Measurements from ENCODE around the gene FBXO36. TPM values are rescaled to one million over a fixed set of nuclear protein-coding genes. Genes with fewer than 3 reads are reported as not detected.

FBXO36 gene
- total RNA-seq, 2 donors from 2014 or later = 6.7 to 13.3 TPM

- H3K27me3 ChIP-seq (ENCODE audit: control insufficient read depth, insufficient read depth, low read length, poor library complexity, severe bottlenecking) = no peaks in the 10 kb centered on the region
- peak overlapping the region; percentile 30 for H3K4me3 ChIP-seq (ENCODE audit: low read length)
- no peaks in the 10 kb centered on the region for H3K4me1 ChIP-seq (ENCODE audit: control insufficient read depth, insufficient read depth, low read length)
- H3K27me3 Mint-ChIP-seq (ENCODE audit: insufficient read depth) = no peaks in the 10 kb centered on the region
- H3K27ac Mint-ChIP-seq = no peak overlapping the region
- no peak for TF ChIP-seq CTCF (conservative IDR thresholded peaks at IDR 0.05)
- H3K9ac ChIP-seq (ENCODE audit: extremely low read depth, low read length, poor library complexity, severe bottlenecking) = no peak overlapping the region
- DNase-seq = no peak
- no peak overlapping the region for H3K27ac ChIP-seq (ENCODE audit: low read depth, low read length)
- WGBS, 2 experiments (ENCODE audit: insufficient coverage in 1 of 2, insufficient read length in 1 of 2) = 83 to 97% methylated on average over 4 to 5 of the region's 5 CpGs
- H3K36me3 Mint-ChIP-seq (ENCODE audit: low read depth) = peaks cover 24% of the 10 kb centered on the region
- no peak overlapping the region for H3K4me3 Mint-ChIP-seq
- H3K4me1 Mint-ChIP-seq = peaks cover 17% of the 10 kb centered on the region
- H3K9me3 ChIP-seq (ENCODE audit: control insufficient read depth, low read length) = no peaks in the 10 kb centered on the region
- no peaks in the 10 kb centered on the region for H3K9me3 Mint-ChIP-seq
- peaks cover 38% of the 10 kb centered on the region for H3K36me3 ChIP-seq (ENCODE audit: control insufficient read depth, insufficient read depth, low read length)
Observed at GRCh38 chr2:229917793-229918192, 4.5 kb upstream of the FBXO36 start.

- Mint-ChIP-seq H3K27me3 (ENCODE audit: insufficient read depth) (no peaks in the 10 kb centered on the region), H3K4me1 (peaks cover 10% of the 10 kb centered on the region), H3K27ac (peak overlapping the region; percentile 93), H3K36me3 (ENCODE audit: low read depth) (peaks cover 24% of the 10 kb centered on the region), H3K4me3 (peak overlapping the region; percentile 99), H3K9me3 (no peaks in the 10 kb centered on the region)
- Histone ChIP-seq H3K4me3 (ENCODE audit: low read length) (peak overlapping the region; percentile 98), H3K27me3 (ENCODE audit: control insufficient read depth, insufficient read depth, low read length, poor library complexity, severe bottlenecking) (no peaks in the 10 kb centered on the region), H3K27ac (ENCODE audit: low read depth, low read length) (peak overlapping the region; percentile 74), H3K9me3 (ENCODE audit: control insufficient read depth, low read length) (no peaks in the 10 kb centered on the region), H3K9ac (ENCODE audit: extremely low read depth, low read length, poor library complexity, severe bottlenecking) (peak overlapping the region; percentile 74), H3K4me1 (ENCODE audit: control insufficient read depth, insufficient read depth, low read length) (no peaks in the 10 kb centered on the region), H3K36me3 (ENCODE audit: control insufficient read depth, insufficient read depth, low read length) (peaks cover 32% of the 10 kb centered on the region)
- WGBS, 2 experiments (ENCODE audit: insufficient coverage in 1 of 2, insufficient read length in 1 of 2) = 8 to 60% methylated on average over 1 to 20 of the region's 20 CpGs
- no peak for TF ChIP-seq CTCF (conservative IDR thresholded peaks at IDR 0.05)
- peak; percentile 59 for DNase-seq
Observed at GRCh38 chr2:229920011-229920641, 2.2 kb upstream of the FBXO36 start.

- Mint-ChIP-seq H3K4me3 (peak overlapping the region; percentile 99), H3K27ac (peak overlapping the region; percentile 93), H3K36me3 (ENCODE audit: low read depth) (peaks cover 19% of the 10 kb centered on the region), H3K4me1 (peaks cover 9% of the 10 kb centered on the region), H3K9me3 (no peaks in the 10 kb centered on the region), H3K27me3 (ENCODE audit: insufficient read depth) (no peaks in the 10 kb centered on the region)
- peak; percentile 79 for DNase-seq
- no peak for TF ChIP-seq CTCF (conservative IDR thresholded peaks at IDR 0.05)
- Histone ChIP-seq H3K9me3 (ENCODE audit: control insufficient read depth, low read length) (no peaks in the 10 kb centered on the region), H3K4me3 (ENCODE audit: low read length) (peak overlapping the region; percentile 98), H3K36me3 (ENCODE audit: control insufficient read depth, insufficient read depth, low read length) (peaks cover 25% of the 10 kb centered on the region), H3K9ac (ENCODE audit: extremely low read depth, low read length, poor library complexity, severe bottlenecking) (peak overlapping the region; percentile 74), H3K27ac (ENCODE audit: low read depth, low read length) (peak overlapping the region; percentile 89), H3K4me1 (ENCODE audit: control insufficient read depth, insufficient read depth, low read length) (no peaks in the 10 kb centered on the region), H3K27me3 (ENCODE audit: control insufficient read depth, insufficient read depth, low read length, poor library complexity, severe bottlenecking) (no peaks in the 10 kb centered on the region)
- WGBS, 2 experiments (ENCODE audit: insufficient coverage in 1 of 2, insufficient read length in 1 of 2) = 0% methylated on average over 14 to 46 of the region's 60 CpGs
Observed at GRCh38 chr2:229921101-229921891, 1.0 kb upstream of the FBXO36 start.
